HAP-1 (cell line): ENCODE results near the gene VPS26A.
"Not testable (repeated sequence)": the region's sequence is repeated elsewhere in the genome, so short reads cannot be mapped to it uniquely, and the experiment has no call there.

ENCODE experiments used
- DNase-seq, 2 experiments: peaks; one replicate each; pipeline ENCODE4 v3.0.0-alpha.2; 2016 to 2020; ENCODE audit warnings: low spot score in 2 of 2
- H3K27me3 ChIP-seq: fragments of 250-450 bp; sonication (Bioruptor Pico); 2 replicates; pipeline ENCODE4 v1.5.1; 2020; ENCODE audit warnings: low read depth, mild to moderate bottlenecking, moderate library complexity
- H3K36me3 ChIP-seq: fragments of 250-450 bp; sonication (Bioruptor Pico); replicated peaks from 2 replicates; pipeline ENCODE4 v1.5.1; 2020; ENCODE audit warnings: mild to moderate bottlenecking
- H3K4me1 ChIP-seq: fragments of 250-450 bp; sonication (Bioruptor Pico); 2 replicates; pipeline ENCODE4 v1.5.1; 2020; ENCODE audit warnings: mild to moderate bottlenecking
- H3K4me3 ChIP-seq: fragments of 250-450 bp; sonication (Bioruptor Pico); 2 replicates; pipeline ENCODE4 v1.5.1; 2020; ENCODE audit warnings: mild to moderate bottlenecking, moderate library complexity
- H3K9me3 ChIP-seq: fragments of 250-450 bp; sonication (Bioruptor Pico); 2 replicates; pipeline ENCODE4 v1.5.1; 2020; ENCODE audit warnings: mild to moderate bottlenecking, moderate library complexity
- in situ Hi-C: fragments of 300-500 bp; cut with MboI; formaldehyde crosslinking; loops from 3 replicates; pipeline ENCODE4 v1.14.3; 2020; ENCODE audit warnings: low sequenced_read_pairs, inconsistent platforms, mixed read lengths

The VPS26A gene

DNA sequence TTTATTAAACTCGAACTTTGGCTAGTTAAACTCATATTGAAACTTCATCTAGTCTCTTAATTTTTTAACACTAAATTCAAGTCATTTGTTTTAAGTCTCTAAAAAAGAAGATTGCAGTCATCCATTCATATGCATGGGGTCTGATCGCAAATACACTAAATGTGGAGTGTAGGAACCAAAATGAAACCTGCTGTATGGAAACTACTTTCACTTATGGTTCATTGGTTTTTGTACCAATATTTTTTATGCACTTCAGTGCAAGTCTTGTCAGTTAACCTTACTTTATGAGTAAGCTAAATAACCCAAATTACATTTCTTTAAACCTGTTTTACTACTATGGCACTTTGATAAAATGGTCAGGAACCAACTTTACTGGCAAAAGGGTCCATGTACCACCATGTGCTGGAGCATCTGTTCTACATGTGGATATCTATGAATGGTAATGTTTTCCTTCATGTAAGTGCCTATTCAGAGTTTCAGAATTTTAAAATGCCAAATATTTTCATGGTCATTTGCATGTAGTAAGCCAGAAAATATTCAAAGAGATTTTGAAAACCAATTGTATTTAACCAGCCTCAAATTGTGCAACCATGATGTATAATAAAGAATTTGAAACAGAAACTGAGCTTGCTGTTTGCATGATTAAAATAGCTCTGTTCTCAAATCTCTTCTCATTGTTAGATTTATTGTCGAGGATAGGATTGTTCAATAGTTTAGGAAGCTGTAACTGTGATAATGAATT is 48.4 kb downstream of the VPS26A start:
- peaks cover 14% of the 10 kb centered on the region for H3K36me3 ChIP-seq
- H3K9me3 ChIP-seq, result no peaks in the 10 kb centered on the region
- no peaks in the 10 kb centered on the region for H3K27me3 ChIP-seq
- DNase-seq, result no peak
- no peak overlapping the region for H3K4me3 ChIP-seq
- in situ Hi-C loops, result no loop called here
- no peaks in the 10 kb centered on the region for H3K4me1 ChIP-seq

DNA sequence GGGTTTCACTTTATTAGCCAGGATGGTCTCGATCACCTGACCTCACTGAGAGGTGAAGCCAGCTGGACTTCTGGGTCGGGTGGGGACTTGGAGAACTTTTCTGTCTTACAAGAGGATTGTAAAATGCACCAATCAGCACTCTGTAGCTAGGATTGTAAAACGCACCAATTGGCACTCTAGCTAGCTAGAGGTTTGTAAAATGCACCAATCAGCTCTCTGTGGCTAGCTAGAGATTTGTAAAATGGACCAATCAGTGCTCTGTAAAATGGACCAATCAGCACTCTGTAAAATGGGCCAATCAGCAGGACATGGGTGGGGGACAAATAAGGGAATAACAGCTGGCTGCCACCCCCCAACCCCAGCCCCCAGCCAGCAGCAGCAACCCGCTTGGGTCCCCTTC is 51.3 kb downstream of the VPS26A start:
- H3K36me3 ChIP-seq, H3K4me1 ChIP-seq, H3K27me3 ChIP-seq, H3K4me3 ChIP-seq, in situ Hi-C loops, DNase-seq, H3K9me3 ChIP-seq: not testable (repeated sequence)

DNA sequence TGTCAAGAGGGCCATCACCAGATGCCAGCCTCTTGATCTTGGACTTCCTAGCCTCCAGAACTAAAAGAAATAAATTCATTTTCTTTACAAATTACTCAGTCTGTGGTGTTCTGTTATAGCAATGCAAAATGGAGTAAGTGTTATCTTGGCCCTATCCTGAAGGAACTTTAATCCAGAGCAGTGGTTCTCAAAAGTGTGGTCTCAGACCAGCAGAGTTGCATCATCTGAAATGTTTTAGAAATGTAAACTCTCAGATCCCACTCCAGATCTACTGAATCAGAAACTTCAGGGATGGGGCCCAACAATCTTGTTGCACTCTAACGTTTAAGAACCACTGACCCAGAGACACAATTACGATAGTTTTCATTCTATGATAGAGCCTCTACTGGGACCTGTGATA is 52.8 kb downstream of the VPS26A start:
- Histone ChIP-seq H3K4me3 (no peak overlapping the region), H3K36me3 (peaks cover 3% of the 10 kb centered on the region), H3K4me1 (peaks cover 14% of the 10 kb centered on the region)

DNA sequence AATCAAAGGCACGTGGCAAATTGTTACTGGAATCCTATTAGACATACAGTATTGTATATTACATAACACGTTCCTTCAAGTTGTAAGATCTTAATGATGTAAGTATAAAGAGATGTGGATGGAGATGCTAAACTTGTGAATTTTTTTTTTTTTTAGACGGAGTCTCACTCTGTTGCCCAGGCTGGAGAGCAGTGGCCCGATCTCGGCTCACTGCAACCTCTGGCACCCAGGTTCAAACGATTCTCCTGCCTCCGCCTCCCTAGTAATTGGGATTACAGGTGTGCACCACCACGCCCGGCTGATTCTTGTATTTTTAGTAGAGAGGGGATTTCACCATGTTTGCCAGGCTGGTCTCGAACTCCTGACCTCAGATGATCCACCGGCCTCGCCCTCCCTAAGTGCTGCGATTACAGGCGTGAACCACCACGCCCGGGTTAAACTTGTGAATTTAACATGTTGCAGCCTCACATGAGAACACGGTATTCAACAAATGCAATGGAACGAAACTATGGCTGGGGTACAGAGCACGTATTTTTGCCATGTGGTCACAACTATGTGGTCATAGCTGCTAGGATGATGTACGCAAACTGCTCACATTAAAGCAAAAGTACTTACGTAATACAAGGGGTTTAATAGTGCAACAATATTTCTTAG is 55.2 kb downstream of the VPS26A start:
- DNase-seq, result peak in 1 of 2 experiments; percentile 9
- Histone ChIP-seq H3K9me3 (no peaks in the 10 kb centered on the region), H3K27me3 (no peaks in the 10 kb centered on the region), H3K4me3 (peak overlapping the region; percentile 95), H3K36me3 (peaks cover 4% of the 10 kb centered on the region), H3K4me1 (peaks cover 14% of the 10 kb centered on the region)
- in situ Hi-C loops, result no loop called here

More for the DNA sequence above, 52.8 kb downstream of the VPS26A start:
- no peaks in the 10 kb centered on the region for H3K27me3 ChIP-seq
- no peaks in the 10 kb centered on the region for H3K9me3 ChIP-seq
- DNase-seq, result no peak
- in situ Hi-C loops, result no loop called here

DNA sequence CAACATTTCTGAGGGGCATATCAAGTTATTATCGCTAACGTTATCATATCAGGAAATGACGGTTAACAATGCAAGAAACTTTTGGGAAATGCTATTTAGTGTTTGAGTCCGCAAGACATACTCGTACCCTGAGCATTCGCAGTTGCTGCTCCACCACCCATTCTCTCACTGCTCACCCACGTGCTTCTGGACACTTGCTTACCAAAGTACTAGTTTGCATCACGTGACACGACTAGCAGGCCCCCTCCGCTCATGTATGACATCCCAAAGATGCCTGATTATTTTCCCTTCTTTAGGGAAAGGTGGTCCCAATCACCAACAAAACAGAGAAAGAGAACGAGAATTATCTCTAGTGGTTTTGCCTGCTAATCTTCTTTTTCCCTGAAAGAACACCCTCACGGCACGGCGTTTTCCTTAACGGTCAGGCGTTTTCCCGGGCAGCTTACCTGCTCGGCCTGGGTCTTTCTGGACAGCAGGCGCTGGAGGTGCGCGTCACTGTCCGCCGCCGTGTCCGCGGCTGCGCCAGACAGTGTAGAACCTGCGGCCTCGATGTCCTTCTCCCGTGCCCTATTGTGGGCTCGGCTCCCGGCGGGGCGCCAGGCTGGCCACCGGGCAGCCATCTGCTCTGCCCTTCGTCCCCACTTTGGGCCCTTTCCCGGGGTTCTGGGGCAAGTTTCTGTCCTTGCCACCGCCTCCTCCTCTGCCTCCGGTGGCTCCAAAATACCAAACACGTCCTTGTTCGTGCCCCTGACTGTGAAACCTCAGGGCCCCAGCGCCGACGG is 56.0 kb downstream of the VPS26A start, which contains the start of gene SUPV3L1:
Gene SUPV3L1, plus strand, starts transcription at position 492 of the 782 bp plus-strand sequence. Its CDS starts 58 bp downstream, at position 550.
- in situ Hi-C loops, result no loop called here
- peak; percentile 92 to 95 for DNase-seq
- Histone ChIP-seq H3K9me3 (no peaks in the 10 kb centered on the region), H3K4me3 (peak within 1 kb of the TSS; percentile 95), H3K4me1 (peaks cover 14% of the 10 kb centered on the region), H3K27me3 (no peaks in the 10 kb centered on the region), H3K36me3 (peaks cover 4% of the 10 kb centered on the region)

DNA sequence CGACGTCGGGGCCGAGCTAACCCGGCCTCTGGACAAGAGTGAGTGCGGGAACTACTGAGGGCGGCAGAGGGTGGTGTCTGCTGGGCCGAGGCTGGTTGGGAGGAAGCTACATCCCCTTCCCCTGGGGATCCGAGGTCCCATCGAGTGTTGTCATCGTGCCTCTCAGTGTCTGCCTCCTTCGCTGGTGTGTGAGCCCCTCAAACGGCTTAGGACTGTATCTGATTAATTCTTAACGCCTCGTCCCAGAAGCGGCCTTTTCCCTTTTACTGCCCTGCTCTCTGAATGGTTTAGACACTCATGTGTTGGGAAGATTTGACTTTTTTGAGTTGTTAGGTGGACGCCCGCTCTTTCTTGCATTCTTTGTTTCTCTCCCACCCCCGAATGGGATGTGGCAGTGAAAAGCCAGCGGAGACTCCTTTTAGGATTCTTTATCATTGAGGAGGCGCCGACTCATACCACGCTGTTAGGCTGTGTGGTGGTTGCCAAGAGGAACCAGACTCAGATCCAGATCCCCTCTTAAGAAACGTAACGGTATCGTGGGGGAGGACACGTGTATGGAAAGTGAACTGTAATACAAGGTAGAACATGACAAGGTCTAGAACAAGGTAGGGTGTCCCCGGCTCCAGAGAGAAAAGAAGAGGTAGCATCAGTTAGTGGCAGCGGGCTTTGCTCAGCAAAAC is 56.7 kb downstream of the VPS26A start:
- Histone ChIP-seq H3K4me1 (peaks cover 14% of the 10 kb centered on the region), H3K36me3 (peaks cover 4% of the 10 kb centered on the region), H3K4me3 (peak overlapping the region; percentile 95), H3K27me3 (no peaks in the 10 kb centered on the region), H3K9me3 (no peaks in the 10 kb centered on the region)
- in situ Hi-C loops, result no loop called here
- DNase-seq, result no peak

DNA sequence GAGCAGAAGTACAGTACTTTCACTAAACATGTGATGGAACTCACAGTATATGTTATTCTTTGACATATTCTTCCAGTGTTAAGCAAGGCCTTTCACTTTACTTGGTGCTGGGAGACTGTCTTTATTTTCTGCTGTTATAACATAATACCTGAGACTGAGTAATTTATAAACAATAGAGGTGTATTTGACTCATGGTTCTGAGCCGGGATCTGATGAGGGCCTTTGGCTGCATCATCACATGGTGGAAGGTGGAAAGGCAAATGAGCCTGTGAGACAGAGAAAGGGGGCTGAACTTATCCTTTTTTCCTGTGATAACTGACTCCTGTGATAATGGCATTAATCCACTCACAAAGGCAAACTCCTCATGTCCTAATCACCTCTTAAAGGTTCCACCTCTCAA is 57.5 kb downstream of the VPS26A start:
- H3K9me3 ChIP-seq, result no peaks in the 10 kb centered on the region
- in situ Hi-C loops, result no loop called here
- H3K27me3 ChIP-seq, result no peaks in the 10 kb centered on the region
- peaks cover 14% of the 10 kb centered on the region for H3K4me1 ChIP-seq
- H3K36me3 ChIP-seq, result peaks cover 6% of the 10 kb centered on the region
- H3K4me3 ChIP-seq, result peak overlapping the region; percentile 95
- DNase-seq, result no peak

DNA sequence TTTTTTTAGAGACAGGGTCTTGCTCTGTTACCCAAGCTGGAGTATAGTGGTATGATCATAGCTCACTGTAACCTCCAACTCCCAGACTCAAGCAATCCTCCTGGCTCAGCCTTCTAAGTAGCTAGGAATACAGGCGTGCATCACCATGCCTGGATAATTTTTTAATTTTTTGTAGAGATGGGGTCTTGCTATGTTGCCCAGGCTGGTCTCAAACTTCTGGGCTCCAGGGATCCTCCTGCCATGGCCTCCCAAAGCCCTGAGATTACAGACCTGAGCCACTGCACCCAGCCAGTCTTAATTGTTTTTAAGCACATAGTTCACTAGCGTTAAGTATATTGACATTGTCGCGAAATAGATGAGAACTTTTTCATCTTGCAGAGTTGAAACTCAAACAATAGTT is 58.0 kb downstream of the VPS26A start:
- no peak for DNase-seq
- Histone ChIP-seq H3K36me3 (peaks cover 9% of the 10 kb centered on the region), H3K4me3 (no peak overlapping the region), H3K27me3 (no peaks in the 10 kb centered on the region), H3K4me1 (peaks cover 14% of the 10 kb centered on the region), H3K9me3 (no peaks in the 10 kb centered on the region)
- in situ Hi-C loops, result no loop called here

DNA sequence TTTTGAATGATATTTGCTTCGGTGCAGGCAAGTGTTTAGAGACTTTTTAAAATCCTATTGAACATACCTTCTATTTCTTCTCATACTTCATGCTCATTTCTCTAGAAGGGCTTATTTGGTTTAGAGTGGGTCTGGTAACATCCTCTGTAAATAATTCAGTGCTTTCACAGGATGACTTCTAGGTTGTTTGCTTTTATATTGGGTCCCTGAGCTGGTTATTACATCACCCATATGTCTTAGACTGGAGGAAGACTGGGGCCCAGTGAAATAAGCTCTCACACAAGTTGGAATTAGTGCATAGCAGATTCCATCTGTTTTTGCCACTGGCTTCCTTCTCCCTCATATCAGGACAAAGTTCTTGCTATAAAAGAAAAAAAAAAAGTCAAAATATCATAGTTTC is 62.5 kb downstream of the VPS26A start:
- Histone ChIP-seq H3K4me1 (peaks cover 1% of the 10 kb centered on the region; the same call in 1 of the 2 replicates), H3K36me3 (peaks cover 40% of the 10 kb centered on the region), H3K27me3 (no peaks in the 10 kb centered on the region), H3K9me3 (no peaks in the 10 kb centered on the region), H3K4me3 (no peak overlapping the region)
- no peak for DNase-seq
- in situ Hi-C loops, result no loop called here

DNA sequence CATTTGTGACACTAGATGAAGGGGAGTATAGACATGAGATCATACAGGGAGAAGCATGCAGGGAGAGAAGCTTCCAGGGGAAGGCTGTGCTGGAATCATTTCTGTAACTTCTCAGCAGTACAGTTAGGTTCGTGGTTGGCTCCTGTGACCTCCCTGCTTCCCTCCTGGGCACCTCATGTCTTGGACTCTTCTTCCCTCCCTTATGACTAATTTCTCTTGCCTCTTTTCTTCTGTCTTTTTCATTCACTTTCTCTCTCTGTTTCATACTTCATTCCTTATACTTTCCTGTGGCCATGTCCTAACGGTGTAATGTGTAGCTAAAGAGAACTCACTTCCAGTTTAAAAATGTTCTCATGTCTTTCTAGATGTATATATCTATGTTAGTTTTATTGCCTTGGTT is 77.1 kb downstream of the VPS26A start:
- Histone ChIP-seq H3K27me3 (no peaks in the 10 kb centered on the region), H3K4me1 (no peaks in the 10 kb centered on the region), H3K36me3 (peaks cover 32% of the 10 kb centered on the region), H3K4me3 (no peak overlapping the region), H3K9me3 (no peaks in the 10 kb centered on the region)
- DNase-seq, result no peak
- in situ Hi-C loops, result no loop called here

DNA sequence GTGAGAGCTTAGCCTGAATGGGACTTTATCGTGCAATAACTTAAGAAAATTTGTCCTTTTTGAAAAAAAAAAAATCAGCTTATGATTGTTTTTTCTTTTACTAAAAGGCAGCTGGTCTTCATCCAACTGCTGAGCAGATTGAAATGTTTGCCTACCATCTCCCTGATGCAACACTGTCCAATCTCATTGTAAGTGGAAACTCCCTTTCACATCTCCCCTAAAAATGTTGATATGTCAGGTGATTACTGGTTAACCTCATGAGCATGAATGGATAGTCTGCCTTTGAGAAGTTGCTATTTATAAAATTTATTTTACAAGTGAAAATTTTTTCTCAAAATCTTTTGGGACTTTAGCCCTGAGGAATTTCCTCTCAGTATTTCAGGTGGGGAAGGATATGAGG is 78.4 kb downstream of the VPS26A start:
- in situ Hi-C loops, result no loop called here
- H3K4me1 ChIP-seq, result no peaks in the 10 kb centered on the region
- DNase-seq, result no peak
- H3K36me3 ChIP-seq, result peaks cover 24% of the 10 kb centered on the region
- no peaks in the 10 kb centered on the region for H3K9me3 ChIP-seq
- H3K27me3 ChIP-seq, result no peaks in the 10 kb centered on the region
- no peak overlapping the region for H3K4me3 ChIP-seq

DNA sequence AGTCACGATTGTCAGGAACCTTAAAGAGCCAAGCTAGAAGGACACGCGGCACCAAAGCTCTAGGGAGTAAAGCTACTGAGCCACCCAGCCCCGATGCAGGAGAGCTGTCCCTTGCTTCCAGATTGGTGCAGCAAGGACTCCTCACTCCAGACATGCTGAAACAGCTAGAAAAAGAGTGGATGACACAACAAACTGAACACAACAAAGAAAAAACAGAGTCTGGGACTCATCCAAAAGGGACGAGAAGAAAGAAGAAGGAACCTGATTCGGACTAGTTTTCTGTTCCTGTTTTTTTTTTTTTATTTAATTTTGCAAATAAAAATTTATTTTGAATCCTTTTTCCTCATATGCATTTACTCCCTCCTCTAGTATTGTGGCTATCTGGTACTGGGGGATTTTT is 84.8 kb downstream of the VPS26A start:
- H3K4me1 ChIP-seq, result no peaks in the 10 kb centered on the region

DNA sequence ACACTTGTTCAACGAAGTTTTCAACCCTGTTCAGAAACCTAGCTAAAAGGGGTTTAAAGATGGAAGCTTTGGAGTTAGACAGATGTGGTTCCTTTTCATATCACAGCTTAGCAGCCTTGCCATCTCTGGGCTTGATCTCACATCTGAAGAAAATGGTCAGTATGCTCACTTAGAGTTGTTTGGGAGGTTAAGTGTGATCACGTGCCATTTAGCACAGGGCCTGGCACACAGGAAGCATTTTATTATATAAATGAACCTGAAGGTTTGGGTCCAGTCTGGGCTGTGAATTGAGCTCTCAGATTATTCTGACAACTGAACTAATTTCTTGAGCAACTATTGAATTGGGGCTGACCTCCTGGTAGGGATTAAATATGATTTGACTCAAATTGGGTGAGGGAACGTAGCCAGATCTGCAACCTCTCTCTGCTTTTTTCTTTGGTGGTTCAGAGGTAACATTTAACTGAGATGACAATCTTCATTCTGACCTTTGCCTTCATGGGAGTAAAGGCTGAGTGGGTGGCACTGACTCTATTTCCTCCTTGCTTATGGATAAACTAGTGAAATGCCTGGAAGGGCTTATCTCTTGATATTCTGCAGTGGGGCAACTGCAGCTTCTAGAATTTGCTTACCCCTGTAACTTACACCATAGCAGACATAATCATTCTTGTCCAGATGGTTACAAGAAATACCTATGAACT is 86.0 kb downstream of the VPS26A start:
- H3K27me3 ChIP-seq, result no peaks in the 10 kb centered on the region
- H3K4me3 ChIP-seq, result no peak overlapping the region
- in situ Hi-C loops, result no loop called here
- peaks cover 21% of the 10 kb centered on the region for H3K36me3 ChIP-seq
- H3K9me3 ChIP-seq, result no peaks in the 10 kb centered on the region
- DNase-seq, result no peak
- no peaks in the 10 kb centered on the region for H3K4me1 ChIP-seq

More for the DNA sequence above, 84.8 kb downstream of the VPS26A start:
- in situ Hi-C loops, result no loop called here
- no peak for DNase-seq
- peaks cover 21% of the 10 kb centered on the region for H3K36me3 ChIP-seq
- H3K9me3 ChIP-seq, result no peaks in the 10 kb centered on the region
- H3K27me3 ChIP-seq, result no peaks in the 10 kb centered on the region
- H3K4me3 ChIP-seq, result no peak overlapping the region
